H1 (cell line): ENCODE measurements around the gene TARS3.

ENCODE experiments used
- ASH2L ChIP-seq: fragments of 200-600, 300-600 bp; sonication (generic); IDR thresholded peaks from one replicate; pipeline ENCODE4 v1.7.1; 2017; ENCODE audit warnings: low read length
- CREB1 ChIP-seq: IDR thresholded peaks from 2 replicates; pipeline ENCODE4 v1.6.1; 2012; ENCODE audit warnings: inconsistent platforms
- EGR1 ChIP-seq: IDR thresholded peaks from 2 replicates; pipeline ENCODE4 v1.6.1; 2011; ENCODE audit warnings: low read depth, low read length, borderline replicate concordance
- EP300 ChIP-seq, 2 experiments: IDR thresholded peaks; 1 replicate in 1 of 2; 2 replicates in 1 of 2; pipeline ENCODE4 v1.6.1; 2011 to 2012; ENCODE audit warnings: low read depth in 2 of 2, low read length in 2 of 2, mild to moderate bottlenecking in 2 of 2, borderline replicate concordance in 1 of 2, inconsistent platforms in 1 of 2, moderate library complexity in 1 of 2
- JUN ChIP-seq: IDR thresholded peaks from 2 replicates; pipeline ENCODE4 v1.6.1; 2011; ENCODE audit warnings: low read depth, mild to moderate bottlenecking, improper control_type of control experiment, low read length
- KDM5A ChIP-seq: fragments of 200-600 bp; IDR thresholded peaks from 2 replicates; pipeline ENCODE4 v1.7.1; 2012; ENCODE audit warnings: mild to moderate bottlenecking, low read length, inconsistent platforms, mixed read lengths
- MAFK ChIP-seq: IDR thresholded peaks from 2 replicates; pipeline ENCODE4 v1.6.1; 2012; ENCODE audit warnings: low read depth, mild to moderate bottlenecking, improper control_type of control experiment, low read length
- MAX ChIP-seq: IDR thresholded peaks from 2 replicates; pipeline ENCODE4 v1.6.1; 2012; ENCODE audit warnings: inconsistent platforms
- NRF1 ChIP-seq: IDR thresholded peaks from 2 replicates; pipeline ENCODE4 v1.6.1; 2011; ENCODE audit warnings: mild to moderate bottlenecking, low read depth, low read length, improper control_type of control experiment
- SIN3A ChIP-seq, 2 experiments: IDR thresholded peaks in 1 of 2; conservative IDR thresholded peaks in 1 of 2; 2 replicates each; pipeline ENCODE4 v1.6.1; 2011 to 2012; ENCODE audit warnings: low read length in 2 of 2, improper control_type of control experiment in 1 of 2, low read depth in 1 of 2, mild to moderate bottlenecking in 1 of 2
- SP1 ChIP-seq: IDR thresholded peaks from 2 replicates; pipeline ENCODE4 v1.6.1; 2011; ENCODE audit warnings: low read depth, low read length
- TF ChIP-seq, protein P1 (sequence below), 3 experiments: IDR thresholded peaks; 1 replicate in 2 of 3; 2 replicates in 1 of 3; pipeline versions ENCODE4 v1.5.1 to v1.6.1; 2011; ENCODE audit warnings: low read length in 3 of 3, mild to moderate bottlenecking in 3 of 3, inconsistent platforms in 2 of 3, low read depth in 1 of 3, moderate library complexity in 1 of 3; ENCODE audit not compliant: insufficient read depth in 1 of 3; ENCODE audit errors: control extremely low read depth in 1 of 3
- TF ChIP-seq, protein P2 (sequence below): IDR thresholded peaks from 2 replicates; pipeline ENCODE4 v1.6.1; 2011; ENCODE audit warnings: low read length, improper control_type of control experiment

- TF ChIP-seq EGR1 (no peak), ASH2L (no peak), KDM5A (no peak), EP300 (IDR thresholded peaks at IDR 0.05; ENCODE audit: borderline replicate concordance in 1 of 2, low read depth in 2 of 2, low read length in 2 of 2) (no peak), NRF1 (no peak), MAFK (no peak), CREB1 (no peak), SP1 (no peak), SIN3A (conservative IDR thresholded peaks at IDR 0.05 in 1 of 2, IDR thresholded peaks at IDR 0.05 in 1 of 2; ENCODE audit: low read depth in 1 of 2, low read length in 2 of 2) (no peak), JUN (no peak), MAX (no peak)
- TF ChIP-seq, protein P1, sequence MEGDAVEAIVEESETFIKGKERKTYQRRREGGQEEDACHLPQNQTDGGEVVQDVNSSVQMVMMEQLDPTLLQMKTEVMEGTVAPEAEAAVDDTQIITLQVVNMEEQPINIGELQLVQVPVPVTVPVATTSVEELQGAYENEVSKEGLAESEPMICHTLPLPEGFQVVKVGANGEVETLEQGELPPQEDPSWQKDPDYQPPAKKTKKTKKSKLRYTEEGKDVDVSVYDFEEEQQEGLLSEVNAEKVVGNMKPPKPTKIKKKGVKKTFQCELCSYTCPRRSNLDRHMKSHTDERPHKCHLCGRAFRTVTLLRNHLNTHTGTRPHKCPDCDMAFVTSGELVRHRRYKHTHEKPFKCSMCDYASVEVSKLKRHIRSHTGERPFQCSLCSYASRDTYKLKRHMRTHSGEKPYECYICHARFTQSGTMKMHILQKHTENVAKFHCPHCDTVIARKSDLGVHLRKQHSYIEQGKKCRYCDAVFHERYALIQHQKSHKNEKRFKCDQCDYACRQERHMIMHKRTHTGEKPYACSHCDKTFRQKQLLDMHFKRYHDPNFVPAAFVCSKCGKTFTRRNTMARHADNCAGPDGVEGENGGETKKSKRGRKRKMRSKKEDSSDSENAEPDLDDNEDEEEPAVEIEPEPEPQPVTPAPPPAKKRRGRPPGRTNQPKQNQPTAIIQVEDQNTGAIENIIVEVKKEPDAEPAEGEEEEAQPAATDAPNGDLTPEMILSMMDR (IDR thresholded peaks at IDR 0.05; ENCODE audit: control extremely low read depth in 1 of 3, insufficient read depth in 1 of 3, low read depth in 1 of 3, low read length in 3 of 3), result no peak
- TF ChIP-seq, protein P2, sequence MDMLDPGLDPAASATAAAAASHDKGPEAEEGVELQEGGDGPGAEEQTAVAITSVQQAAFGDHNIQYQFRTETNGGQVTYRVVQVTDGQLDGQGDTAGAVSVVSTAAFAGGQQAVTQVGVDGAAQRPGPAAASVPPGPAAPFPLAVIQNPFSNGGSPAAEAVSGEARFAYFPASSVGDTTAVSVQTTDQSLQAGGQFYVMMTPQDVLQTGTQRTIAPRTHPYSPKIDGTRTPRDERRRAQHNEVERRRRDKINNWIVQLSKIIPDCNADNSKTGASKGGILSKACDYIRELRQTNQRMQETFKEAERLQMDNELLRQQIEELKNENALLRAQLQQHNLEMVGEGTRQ, result no peak
Observed at GRCh38 chr15:101633356-101633755, 90.9 kb downstream of the TARS3 start.
